Activated CD4-positive, alpha-beta T cell treated with anti-CD3 and anti-CD28 coated beads for 4 hours (primary cell): ENCODE results near the gene WWOX.

ENCODE experiments used
- DNase-seq, 2 donors: peaks; one replicate each; pipeline ENCODE4 v3.0.0-alpha.2; 2020

The WWOX gene

DNA sequence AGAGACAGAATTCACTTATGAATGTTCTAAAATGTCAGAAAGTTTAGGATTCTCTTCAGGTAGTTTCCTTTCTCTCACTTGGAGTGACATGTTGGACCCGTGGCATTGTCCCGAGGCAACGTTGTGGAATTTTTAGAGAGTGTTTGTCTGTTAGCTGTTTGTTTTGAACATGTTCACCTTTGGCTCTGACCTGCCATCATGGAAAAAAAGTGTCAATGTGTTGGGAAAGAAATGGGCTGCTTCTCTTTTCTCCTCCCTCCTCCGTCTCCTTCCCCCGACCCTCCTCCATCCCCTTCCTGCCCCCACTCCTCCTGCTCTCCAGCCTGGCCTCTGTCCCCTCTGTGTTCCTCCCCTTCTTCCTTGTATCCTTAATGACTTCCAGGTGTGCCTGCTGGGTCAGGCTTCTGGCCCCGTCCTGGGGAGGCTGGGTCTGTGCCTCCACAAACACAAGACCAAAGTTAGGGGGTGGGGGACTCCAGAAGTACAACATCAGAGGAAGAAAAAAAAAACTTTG lies 1038.0 kb downstream of the WWOX start:
- DNase-seq: no peak

DNA sequence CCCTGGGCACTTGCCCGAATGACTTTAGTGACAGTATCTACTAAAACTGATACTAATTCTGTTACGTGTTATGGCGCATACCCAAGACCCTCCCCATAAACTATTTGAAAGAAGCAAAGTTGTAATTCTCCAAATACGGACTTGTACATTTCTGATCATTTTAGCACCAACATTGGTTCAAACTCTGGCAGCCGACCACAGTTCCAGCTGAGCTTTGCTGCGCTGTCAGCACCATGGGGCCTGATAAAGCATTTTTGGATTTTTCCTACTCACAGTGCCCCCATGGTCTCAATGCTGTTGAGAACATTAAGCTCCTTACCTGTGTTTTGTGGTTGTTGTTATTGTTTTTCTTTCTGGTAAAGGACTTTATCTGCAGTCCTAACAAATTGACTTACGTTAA lies 1040.3 kb downstream of the WWOX start:
- DNase-seq: no peak

DNA sequence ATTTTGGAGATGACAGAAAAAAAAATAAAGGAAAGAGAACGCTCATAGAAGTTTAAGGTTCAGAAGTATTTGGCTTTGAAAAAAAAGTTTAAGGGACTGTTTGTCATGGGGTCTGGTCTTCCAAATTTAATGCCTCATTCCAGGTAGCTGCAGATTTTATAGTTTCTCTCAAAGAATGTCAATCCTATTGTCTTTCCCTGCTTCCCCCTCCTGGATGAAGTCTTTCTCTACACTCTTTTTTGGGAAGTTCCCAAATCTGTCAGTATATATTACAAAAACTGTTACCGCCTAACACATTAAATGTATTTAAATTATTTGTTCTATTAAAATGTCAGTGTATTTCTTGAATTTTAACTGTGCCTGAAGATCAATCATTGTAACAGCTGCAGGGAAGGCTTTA lies 1043.6 kb downstream of the WWOX start:
- DNase-seq: no peak

DNA sequence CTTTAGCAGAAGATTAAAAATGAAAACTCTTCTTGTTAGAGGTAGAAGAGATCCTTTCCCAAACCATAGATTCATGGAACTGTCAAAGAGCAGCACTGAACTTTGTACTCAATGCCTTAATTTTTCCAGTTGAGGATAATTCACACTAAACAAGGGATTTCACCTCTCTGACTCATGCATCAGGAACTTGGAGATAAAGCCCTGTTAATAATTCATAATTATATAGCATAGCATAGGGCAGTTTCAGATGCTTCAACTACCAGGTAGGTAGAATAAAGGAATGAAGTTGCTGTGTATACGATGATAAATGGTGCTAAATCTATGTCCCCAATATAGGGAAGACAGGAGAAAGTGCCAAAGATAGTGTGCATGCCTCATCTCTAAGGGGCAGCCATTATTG lies 1050.7 kb downstream of the WWOX start:
- DNase-seq: no peak

DNA sequence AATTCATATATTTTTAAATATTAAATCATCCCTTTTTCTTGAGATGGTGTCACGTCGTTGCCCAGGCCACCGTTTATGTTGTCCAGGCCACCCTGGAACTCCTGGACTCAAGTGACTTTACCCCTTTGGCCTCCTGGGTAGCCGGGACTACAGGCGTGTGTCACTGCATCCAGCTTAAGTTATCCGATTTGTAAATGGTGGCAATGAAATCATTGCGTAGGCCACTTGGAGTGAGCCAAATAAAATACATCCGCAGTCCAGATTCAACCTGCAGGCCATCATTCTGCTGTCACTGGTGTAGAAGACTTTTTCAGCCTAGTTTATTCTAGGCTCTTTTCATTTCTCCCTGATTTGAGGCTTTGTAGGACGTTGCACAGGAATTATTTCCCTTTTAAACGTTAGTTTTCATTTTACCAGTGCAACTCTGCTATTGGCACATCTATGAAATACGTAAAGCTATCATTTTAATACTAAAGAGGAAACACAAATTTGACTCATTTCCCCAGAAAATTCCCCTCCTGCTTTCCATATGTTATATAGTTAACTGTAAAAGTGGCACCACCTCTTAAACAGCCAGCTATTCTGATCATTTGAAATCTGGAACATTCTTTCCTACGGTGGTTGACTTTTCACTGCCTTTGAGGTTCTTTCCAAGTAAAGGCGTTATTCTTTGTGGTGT lies 1051.3 kb downstream of the WWOX start:
- DNase-seq: no peak

DNA sequence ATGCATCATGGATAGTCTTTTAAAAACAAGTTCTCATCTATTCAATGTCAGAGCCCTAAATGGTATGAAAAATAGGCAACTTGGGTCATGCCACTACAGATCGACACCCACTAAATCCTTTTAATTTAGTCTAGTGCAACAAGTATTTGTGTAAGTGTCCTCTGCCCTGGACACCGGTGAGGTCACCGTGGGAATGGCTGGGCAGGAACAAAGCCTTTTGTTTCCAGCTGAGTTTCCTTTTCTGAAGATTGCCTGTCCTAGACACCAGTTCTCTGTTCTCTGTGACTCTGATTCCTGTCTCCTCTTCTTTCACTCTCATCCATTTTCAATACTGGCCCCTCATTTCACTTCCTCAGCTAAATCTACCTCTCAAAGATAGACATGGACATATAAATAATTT lies 1054.6 kb downstream of the WWOX start:
- no peak for DNase-seq

DNA sequence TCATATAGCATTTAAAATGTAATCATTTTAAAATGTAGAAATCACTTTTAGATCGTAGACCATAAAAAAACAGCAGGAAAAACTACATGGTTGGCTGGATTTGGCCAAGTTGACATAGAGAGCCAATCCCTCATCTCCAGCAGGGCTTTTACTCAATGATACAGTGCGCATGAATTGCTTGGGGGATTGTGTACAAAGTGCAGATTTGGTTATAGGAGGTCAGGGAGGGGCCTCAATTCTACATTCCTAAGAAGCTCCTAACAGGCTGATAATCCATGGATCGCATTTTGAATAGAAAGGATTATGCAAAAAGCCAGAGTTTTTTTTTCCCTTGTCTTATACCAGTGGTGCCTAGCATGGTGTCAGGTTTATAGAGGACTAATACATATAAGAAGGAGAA lies 1056.0 kb downstream of the WWOX start:
- no peak for DNase-seq

DNA sequence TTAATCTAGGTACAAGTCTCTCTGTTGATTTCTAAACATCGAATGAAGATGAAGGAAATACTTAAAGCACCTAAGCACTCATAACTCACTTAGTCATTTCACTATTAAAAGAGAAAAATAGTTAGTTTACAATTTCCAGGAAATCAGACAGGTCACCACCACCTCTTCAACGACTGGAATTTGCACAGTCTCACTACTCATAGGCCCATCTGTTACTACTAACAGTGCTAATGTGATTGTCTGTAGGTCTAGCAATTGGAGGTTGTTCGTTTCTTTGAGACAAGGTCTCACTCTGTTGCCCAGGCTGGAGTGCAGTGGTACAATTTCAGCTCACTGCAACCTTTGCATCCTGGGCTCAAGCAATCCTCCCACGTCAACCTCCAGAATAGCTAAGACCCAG lies 1056.5 kb downstream of the WWOX start:
- DNase-seq: no peak

DNA sequence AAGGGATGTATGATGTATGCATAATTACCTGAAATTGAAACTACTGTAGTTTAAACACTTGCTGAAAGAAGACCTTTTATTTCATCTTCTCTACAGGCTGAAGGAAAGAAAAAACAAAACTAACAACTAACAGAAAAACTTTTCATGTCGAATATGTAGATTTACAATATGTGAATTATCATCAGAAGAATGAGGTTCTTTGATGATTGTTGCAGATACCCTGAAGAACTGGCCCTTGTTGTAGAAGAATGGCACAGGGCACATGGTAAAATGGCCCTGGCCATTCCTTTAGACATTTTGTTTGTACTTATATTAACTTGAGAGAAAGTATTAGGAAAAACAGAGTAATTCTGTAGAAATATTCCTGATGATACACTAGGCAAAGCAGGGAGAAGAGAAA lies 1057.3 kb downstream of the WWOX start:
- DNase-seq: no peak

DNA sequence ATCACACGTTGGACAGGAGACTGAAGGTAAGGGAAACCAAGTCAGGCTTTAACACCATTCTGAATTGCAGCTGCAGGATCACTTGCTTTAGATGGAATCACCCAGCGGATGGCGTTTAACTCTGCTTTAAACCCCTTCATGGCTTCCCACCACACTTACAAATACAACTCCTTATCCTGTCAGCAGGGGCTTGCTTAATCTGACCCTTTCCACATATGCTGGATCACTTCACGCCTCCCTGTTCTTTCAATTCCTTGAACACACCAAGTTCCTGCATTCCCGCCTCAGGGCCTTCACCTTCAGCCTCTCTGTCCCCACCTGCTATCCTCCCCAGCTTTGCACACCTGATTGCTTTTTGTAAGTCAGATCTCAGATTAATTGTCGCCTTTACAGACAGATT lies 1058.9 kb downstream of the WWOX start:
- DNase-seq: no peak

DNA sequence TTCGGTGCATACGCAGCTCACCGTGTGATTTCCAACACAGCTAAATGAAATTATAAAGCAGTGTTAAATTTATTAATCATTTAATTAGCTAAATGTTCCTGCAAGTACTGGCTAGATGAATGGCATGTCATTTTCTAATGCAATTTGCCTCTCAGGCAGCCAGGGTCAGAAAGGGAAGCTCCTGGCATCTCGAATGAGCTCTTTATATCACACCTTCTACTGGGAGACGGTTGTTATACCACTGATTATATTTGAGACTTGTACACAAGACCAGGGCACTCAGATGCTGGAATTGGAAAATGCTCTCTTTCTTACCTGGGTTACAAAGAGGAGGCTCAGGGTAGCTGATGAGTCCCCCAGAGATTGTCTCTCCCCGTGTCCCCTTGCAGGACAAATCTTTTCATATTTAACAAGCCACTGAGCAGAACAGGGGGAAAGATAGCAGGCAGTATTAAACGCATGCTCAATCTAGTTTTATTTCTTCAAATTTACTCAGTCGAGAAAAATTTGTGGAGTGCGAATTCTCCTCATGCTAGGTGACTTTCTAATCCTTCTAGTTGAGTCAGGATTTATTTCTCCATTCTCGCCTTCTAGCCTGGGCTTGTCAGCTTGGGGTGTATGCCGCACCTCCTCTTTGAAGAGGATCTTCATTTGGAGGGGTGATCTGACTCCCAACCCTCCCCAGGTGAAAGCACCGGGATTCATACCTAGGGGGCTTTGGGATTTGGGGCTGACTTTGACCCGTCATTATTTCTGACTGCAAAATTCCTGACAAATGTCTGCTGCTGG lies 1060.0 kb downstream of the WWOX start:
- DNase-seq: no peak

DNA sequence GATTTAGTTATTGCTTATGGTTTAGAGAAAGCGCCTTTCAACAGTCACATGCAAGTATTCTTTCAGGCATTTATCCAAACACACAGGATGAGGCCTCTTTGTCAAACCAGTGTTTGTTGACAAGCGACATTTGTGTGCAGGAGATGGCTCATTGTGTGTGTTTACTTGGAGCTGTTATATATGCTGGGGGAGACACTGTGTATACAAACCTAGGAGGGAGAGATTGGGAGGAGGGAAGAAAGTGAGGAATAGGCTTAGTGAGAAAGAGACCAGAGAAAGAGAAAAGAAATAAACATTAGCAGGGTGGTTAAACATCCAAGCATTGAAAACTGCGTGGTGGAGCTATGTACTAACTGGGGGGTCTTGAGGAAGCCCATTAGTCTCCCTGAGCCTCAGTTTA lies 1063.5 kb downstream of the WWOX start:
- DNase-seq: no peak

DNA sequence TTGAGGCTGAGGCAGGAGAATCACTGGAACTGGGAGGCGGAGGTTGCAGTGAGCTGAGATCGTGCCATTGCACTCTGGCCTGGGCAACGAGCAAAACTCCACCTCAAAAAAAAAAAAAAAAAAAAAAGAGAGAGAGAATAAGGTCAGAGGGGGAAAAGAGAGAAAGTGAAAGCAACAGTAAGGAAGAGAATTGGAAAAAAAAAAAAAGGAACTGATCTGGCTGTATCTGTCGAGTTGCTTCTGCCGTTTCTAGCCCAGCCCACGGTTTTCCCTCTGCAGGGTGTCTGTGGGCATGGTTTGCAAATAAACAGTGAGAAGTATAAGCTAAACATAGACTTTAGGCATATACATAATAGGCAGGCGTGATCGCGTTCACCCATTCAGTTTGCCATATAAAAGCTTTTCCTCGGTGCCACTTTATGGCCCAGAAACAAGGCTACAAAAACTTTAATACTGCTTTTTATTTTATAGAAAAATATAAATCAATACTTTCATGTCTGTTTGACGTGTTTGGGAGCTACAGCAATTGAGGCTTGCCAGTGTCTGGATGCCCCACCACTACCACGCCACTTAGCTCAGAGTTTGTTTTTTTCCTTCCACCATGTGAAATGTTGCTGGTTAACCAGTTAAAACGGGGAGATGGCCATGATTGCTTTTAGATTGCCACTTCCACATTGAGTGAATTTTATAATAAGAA lies 1064.4 kb downstream of the WWOX start:
- no peak for DNase-seq

DNA sequence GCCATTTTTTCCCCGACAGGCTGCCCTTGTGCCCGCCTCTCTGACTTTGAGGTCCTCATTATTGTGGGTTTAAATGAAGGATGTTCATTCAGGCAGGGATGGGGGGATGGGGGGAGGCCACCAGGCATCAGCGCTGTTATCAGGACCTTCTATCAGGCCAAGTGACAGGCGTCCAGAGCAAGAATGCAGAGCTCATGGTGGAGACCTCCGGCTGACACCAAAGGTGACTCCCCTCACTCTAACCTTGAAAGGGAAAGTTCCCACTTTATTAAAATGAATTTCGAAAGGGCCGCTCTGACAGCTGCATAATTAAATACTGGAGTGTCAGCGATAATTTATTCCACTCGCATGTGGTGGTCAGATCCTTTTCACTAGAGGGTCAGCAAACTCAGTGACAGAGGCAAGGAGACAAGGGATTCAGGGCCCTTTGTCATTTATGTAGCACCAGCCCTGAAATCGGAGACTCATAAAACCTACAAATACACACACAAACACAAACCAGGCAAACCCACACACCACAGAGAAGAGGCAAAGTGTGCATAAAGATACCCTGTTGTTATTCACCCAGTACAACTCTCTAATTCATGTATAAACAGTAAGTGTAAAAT lies 1065.0 kb downstream of the WWOX start:
- no peak for DNase-seq

DNA sequence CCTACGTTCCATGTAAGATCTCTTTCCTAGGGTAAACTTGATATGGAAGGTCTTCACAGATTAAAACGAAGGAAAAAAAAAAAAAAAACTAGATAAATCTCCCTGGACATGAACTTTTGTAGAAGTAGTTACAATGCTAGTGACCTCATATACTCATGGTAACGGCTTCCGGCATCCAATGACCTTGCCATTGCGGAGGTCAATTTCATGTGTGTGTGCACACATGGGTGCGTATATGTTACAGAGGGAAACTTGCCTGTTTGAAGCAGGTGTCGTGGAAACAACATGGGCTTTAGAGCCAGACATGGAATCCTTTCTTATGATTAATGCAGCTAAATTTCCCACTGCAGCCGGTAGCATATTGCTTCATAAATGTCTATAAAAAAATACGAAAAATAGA lies 1065.6 kb downstream of the WWOX start:
- DNase-seq: no peak

DNA sequence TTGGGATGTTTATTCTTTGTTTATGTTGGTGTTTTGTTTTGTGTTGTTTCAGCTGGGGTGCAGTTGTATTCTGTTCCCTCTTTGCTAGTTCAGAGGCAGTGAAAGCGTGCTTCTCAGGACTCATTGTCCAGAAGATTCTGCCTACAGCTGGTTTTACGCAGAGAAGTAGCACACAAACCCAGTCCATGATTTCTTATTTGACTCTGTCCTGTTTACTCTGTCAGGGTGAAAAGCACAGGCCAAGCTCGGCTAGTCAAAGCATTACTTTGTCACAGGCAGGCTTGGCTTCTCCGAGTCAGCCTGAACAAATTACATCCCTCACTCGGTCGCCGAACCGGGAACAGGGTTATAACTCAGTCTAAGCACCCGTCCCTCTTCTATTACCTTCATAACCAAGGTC lies 1066.1 kb downstream of the WWOX start:
- no peak for DNase-seq

DNA sequence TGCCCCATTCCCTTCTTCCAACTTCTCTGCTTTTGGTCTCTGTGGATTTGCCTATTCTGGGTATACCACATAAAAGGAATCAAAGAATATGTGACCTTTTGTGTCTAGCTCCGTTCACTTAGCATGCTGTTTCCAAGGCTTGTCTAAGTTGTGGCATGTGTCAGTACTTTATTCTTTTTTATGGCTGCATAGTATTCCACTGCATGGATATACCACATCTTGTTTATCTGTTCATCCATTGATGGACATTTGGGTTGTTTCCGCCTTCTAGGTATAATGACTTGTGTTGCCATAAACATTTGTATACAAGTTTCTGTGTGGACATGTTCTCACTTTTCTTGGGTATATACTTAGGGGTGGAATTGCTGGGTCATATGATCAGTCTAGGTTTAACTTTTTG lies 1068.4 kb downstream of the WWOX start:
- no peak for DNase-seq

DNA sequence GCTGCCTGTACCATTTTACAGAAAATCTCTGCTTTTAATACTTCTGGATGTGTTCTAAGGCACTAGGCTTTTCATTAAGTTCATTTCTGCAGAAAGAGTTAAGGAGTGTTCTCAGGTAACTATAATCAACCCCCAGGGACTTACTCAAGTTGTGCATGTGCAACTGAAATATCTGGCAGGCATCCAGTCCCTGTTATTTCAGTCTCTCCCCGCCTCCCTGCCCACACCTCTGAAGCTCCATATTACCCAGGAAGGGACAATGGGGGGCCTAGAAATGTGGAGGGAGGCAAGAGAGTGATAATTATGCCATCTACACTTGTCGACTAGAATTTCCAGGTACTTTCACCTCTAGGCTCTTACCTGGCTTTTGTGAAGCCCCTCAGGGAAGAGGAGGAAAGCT lies 1068.9 kb downstream of the WWOX start:
- DNase-seq: no peak

DNA sequence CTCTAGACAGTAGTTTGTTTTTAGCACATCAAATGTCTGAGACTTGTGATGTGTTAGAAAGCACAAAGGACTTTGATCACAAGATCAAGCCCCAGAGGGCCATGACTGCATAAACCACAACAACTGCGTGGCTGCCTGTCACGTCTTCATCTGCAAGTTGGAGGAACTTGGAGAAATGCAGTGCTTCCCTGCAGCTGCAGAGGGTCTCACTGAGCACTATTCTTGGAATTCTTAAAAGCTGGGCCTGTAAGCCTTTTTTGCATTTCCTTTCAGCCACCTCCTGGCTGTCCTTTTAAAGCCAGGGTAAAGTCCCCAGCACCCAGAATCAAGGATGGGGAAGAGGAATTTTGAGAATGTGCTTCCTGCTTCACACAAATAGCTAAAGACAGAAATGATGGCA lies 1069.8 kb downstream of the WWOX start:
- no peak for DNase-seq

DNA sequence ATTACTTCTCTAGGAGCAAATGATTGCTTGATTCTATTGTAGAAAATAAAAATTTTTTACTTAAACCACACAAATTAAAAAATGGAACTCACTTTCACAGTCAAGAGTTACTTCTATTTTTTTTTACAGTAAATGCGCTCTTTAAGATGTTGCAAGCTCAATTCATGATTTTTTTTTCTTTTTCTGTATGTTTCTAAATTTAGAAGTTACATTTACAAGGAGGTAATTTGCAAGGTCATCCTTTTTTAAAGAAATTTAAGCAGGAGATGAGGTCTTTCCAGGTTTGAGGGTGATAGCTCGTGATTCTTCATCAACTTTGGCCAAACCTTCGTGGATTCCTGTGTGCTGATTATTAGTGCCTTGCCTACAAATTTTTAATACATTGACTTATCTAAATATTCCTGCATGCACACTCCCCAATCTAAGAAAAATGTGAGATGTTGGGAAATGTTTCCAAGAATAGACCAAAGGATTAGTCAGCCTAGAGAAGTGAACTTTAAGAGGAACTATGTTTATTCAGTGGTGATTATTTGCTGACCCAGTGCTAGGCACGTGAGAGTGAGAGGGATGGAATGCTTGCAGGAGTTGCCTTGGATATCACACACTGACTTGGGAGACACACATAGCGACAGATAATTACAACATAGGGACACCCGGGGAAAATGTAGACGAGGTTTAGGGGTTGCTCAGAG lies 1071.2 kb downstream of the WWOX start:
- DNase-seq: no peak

DNA sequence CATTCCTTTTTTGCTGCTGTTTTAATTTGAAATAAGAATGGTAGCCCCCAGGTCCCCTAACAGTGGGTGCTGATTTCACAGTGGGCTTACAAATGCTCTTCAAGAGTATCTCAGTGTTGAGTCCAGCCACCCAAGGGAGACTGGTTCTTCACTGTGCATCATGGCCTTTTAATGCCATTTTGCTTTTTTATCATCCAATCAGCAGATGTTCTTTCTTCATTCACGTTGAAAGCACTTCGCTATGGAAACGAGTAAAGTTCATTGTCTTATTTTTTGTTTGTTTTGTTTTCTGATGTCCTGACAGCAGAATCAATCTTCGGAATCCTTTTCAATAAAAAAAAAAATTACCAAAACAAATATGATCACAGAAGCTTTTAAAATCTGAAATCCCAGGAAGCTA lies 1072.0 kb downstream of the WWOX start:
- no peak for DNase-seq

DNA sequence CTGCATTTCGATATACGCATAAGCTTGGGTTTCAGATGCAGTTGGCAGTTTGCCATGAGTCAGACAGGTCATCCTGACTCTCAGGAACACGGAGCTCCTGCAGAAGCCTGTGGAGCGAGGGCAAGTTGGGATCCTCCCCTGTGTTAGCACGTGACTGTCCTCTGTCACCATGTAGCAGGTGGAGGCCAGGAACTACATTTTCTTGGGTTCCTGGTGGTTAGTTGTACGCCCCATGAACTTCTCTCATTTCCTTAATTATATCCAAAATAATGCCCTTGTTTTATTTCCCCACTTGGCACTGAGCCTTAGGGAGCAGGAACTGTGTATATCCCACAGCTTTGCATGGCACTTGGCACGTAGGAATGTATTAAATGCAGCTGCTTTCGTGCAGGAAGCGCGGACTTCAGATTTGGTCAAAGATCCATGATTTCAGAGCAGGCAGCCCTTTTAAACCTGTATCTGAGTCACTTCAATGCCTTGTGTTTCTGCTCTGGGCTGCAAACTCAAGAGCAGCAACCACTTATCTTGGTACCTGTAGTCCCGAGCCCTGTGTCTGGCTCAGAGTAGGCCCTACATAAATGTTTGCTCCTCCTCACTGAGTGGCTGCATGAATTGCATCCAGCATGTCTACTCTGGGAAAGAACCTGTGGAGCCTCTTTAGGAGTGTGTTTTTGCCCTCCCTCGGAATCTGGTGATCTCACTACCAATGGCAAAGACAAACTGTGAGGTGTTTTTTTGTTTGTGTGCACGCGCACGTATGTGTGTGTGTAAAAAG lies 1072.7 kb downstream of the WWOX start:
- no peak for DNase-seq
